Heart right ventricle (tissue), 16 donors: Measurements from ENCODE around the gene MKI67. TPM values are rescaled to one million over a fixed set of nuclear protein-coding genes. Genes with fewer than 3 reads are reported as not detected.

Experiments used
- ATAC-seq, 8 donors: fragments of 200-7000 bp; cut with Tn5 transposase; one replicate each; pipeline ENCODE4 v1.9.1; 2020; ENCODE audit warnings: mild to moderate bottlenecking in 8 of 8, moderate library complexity in 8 of 8, moderate number of reproducible peaks in 1 of 8
- DNase-seq, 2 donors: peaks; one replicate each; pipeline ENCODE4 v3.0.0-alpha.2; 2020
- H3K27ac ChIP-seq, 10 donors: fragments of 200-600 bp; sonication (generic) in 2 of 10; one replicate each; pipeline versions ENCODE4 v1.5.0 to v1.8.0; 2020 to 2022; ENCODE audit warnings: mild to moderate bottlenecking in 3 of 10
- H3K27me3 ChIP-seq, 7 donors: fragments of 200-600 bp; one replicate each; pipeline ENCODE4 v1.8.0; 2021 to 2022; ENCODE audit warnings: mild to moderate bottlenecking in 2 of 7
- H3K36me3 ChIP-seq, 9 donors: fragments of 200-600 bp; sonication (generic) in 1 of 9; one replicate each; pipeline versions ENCODE4 v1.5.0 to v1.8.0; 2020 to 2022; ENCODE audit warnings: mild to moderate bottlenecking in 2 of 9
- H3K4me1 ChIP-seq, 9 donors: fragments of 200-600 bp; sonication (generic) in 1 of 9; one replicate each; pipeline versions ENCODE4 v1.5.0 to v1.8.0; 2020 to 2022; ENCODE audit warnings: mild to moderate bottlenecking in 4 of 9
- H3K4me3 ChIP-seq, 10 donors: fragments of 200-600 bp; sonication (generic) in 2 of 10; one replicate each; pipeline versions ENCODE4 v1.5.0 to v1.8.0; 2020 to 2022; ENCODE audit warnings: mild to moderate bottlenecking in 7 of 10, moderate library complexity in 2 of 10
- H3K9me3 ChIP-seq, 11 donors: fragments of 200-600 bp in 10 of 11; sonication (generic) in 2 of 11; one replicate each; pipeline versions ENCODE4 v1.5.0 to v1.8.0; 2013 to 2022; ENCODE audit warnings: mild to moderate bottlenecking in 2 of 11, control low read depth in 1 of 11, moderate library complexity in 1 of 11
- CTCF ChIP-seq, 9 donors: fragments of 200-600 bp; sonication (generic) in 2 of 9; IDR thresholded peaks; one replicate each; pipeline versions ENCODE4 v1.5.0 to v1.8.0; 2021 to 2022; ENCODE audit warnings: antibody characterized with exemption in 9 of 9, mild to moderate bottlenecking in 5 of 9, moderate library complexity in 1 of 9
- WGBS, 2 donors: extraction: QIAGEN DNeasy Blood & Tissue Kit; methylation state at CpG; one replicate each; pipeline ENCODE4 v1.1.7; 2013; ENCODE audit warnings: inconsistent platforms in 1 of 2; 5-methylcytosine and 5-hydroxymethylcytosine counted together
- intact Hi-C, 10 donors: fragments of 100-400 bp; cut with DNase I; formaldehyde crosslinking; loops; one replicate each; pipeline versions ENCODE4 v1.11.1 to v1.14.2; 2022
- polyA plus RNA-seq, 2 donors: library from polyadenylated mRNA; stranded (reverse); fragments of 200-250 nt; gene quantifications; one replicate each; pipeline ENCODE4 v1.2.3, GENCODE V29; 2013
- total RNA-seq, 10 donors: library from RNA; stranded (reverse); fragmentation: NEBNext Ultra II Directional in 3 of 10; extraction: Animal tissue kit (Norgen Biotek cat#: 25700) in 3 of 10; gene quantifications; one replicate each; pipeline versions ENCODE4 v1.2.1 to v1.2.4, GENCODE V29; 2021 to 2023
- donor health status: Arrhythmogenic right ventricular cardiomyopathy.
- donor health status: ischemic (EF 13 %, LVEDD 7.1; RV severe dilation, severe dysfunction).
- donor health status: healthy with polysubstance abuse.
- donor health status: DM: no; HTN: yes; CAD: no.
- donor health status: DM: no; HTN: no; CAD: no.
- donor health status: ischemic (EF 25% LVEDD 6.9; RV normal size, moderate dysfunction).
- donor health status: ischemic (EF 25% LVEDD 5.7; RV mildly dilated, moderate dysfunction).
- donor health status: healthy.
- donor health status: DM: yes; HTN: yes; CAD: no.
- donor health status: Ischemic cardiomyopathy.
- donor health status: ischemic (EF 35%, LVEDD 5.7; RV mildly dilated, moderate dysfunction).
- donor health status: nonischemic (EF 11% LVEDD 7.7; RV severe dilation, severe dysfunction).
- donor health status: DM: yes; HTN: yes; CAD: no.
- donor health status: PGD.
- donor health status: ischemic (EF 29% LVEDD 5.4; RV normal size, mild dysfunction).
- donor health status: nonischemic (EF 23%, LVEDD 6.1; RV moderate dilation, normal function).

The MKI67 gene
- total and polyA plus RNA-seq, 12 donors, result 0.09 to 19.1 (median 0.42) TPM

DNA sequence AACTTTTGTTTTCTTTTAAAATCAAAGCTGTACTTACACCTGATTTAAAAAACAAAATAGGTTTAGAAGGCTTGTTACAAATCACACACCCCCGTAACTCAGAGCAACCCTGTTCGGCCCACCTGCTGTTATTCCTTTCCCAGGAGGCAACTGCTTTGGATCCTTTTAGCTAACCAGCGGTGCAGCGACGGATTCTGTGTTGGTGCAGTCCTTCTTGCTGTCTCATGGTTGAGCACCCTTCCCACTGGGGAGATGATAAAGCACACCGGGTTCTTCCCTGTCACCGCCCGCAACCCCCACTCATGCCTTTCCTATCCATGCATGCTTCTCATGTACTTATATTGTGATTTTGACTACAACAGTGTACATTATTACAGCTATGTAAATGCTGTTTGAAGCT, 24.8 kb upstream of the MKI67 start:
- H3K9me3 ChIP-seq, result peaks cover 0 to 5% (median 0%) of the 10 kb centered on the region in 11 donors
- H3K4me3 ChIP-seq, result no peak overlapping the region
- DNase-seq, result no peak
- TF ChIP-seq CTCF (IDR thresholded peaks at IDR 0.05), result no peak
- H3K27ac ChIP-seq, result no peak overlapping the region
- H3K27me3 ChIP-seq, result peaks cover 0 to 55% (median 36%) of the 10 kb centered on the region in 7 donors
- ATAC-seq, result no peak
- H3K36me3 ChIP-seq, result no peaks in the 10 kb centered on the region
- intact Hi-C loops, result loop anchor here in 3 of 10 donors (2.0 to 10.0 kb wide), 5 partner anchors 69 to 436 kb away; partner anchors contain the start of gene PTPRE (in 1 of the 3)
- H3K4me1 ChIP-seq, result peaks cover 0 to 11% (median 5%) of the 10 kb centered on the region in 9 donors
- 90 to 93% methylated on average over 8 of the region's 8 CpGs for WGBS, 2 donors

DNA sequence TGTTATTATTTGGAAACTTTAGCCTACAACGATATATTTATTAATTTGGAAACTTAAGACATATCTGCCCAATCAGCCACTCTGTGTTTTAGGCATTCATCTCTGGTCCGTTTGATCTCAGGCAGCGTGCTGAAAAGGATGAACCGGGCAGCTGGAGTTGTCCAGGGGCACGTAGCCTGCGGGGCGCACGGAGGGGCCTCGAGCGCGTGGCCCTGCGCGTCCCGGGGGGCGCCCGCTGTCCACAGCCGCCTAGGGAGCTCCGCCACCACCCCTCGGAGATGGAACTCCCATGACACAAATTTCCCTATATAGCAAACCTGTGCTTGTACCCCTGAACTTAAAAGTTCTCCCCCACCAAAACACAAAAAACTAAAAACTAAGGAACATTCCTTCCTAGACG, 24.3 kb upstream of the MKI67 start:
- no peak for TF ChIP-seq CTCF (IDR thresholded peaks at IDR 0.05)
- peaks cover 0 to 5% (median 0%) of the 10 kb centered on the region in 11 donors for H3K9me3 ChIP-seq
- H3K36me3 ChIP-seq, result no peaks in the 10 kb centered on the region
- 62 to 70% methylated on average over 20 of the region's 20 CpGs for WGBS, 2 donors
- no peak overlapping the region for H3K27ac ChIP-seq
- intact Hi-C loops, result loop anchor here in 3 of 10 donors (2.0 to 10.0 kb wide), 5 partner anchors 68 to 436 kb away; partner anchors contain the start of gene PTPRE (in 1 of the 3)
- H3K4me1 ChIP-seq, result peaks cover 0 to 11% (median 5%) of the 10 kb centered on the region in 9 donors
- ATAC-seq, result no peak
- peaks cover 0 to 55% (median 36%) of the 10 kb centered on the region in 7 donors for H3K27me3 ChIP-seq
- DNase-seq, result no peak
- H3K4me3 ChIP-seq, result peak overlapping the region in 9 of 10 donors; percentile 21 to 63 (median 45)

- WGBS, 2 donors, result 2% methylated on average over 37 to 51 of the region's 53 CpGs
- peak; percentile 54 to 87 (median 78) for TF ChIP-seq CTCF (IDR thresholded peaks at IDR 0.05)
- Histone ChIP-seq H3K27me3 (peaks cover 0 to 54% (median 36%) of the 10 kb centered on the region in 7 donors), H3K27ac (peak overlapping the region in 1 of 10 donors; percentile 31), H3K9me3 (peaks cover 0 to 9% (median 0%) of the 10 kb centered on the region in 11 donors), H3K4me1 (peaks cover 0 to 11% (median 5%) of the 10 kb centered on the region in 9 donors), H3K4me3 (peak overlapping the region; percentile 21 to 63 (median 44)), H3K36me3 (no peaks in the 10 kb centered on the region)
- ATAC-seq (peak; percentile 90 to 97 (median 96)), DNase-seq (peak; percentile 40 to 59)
- intact Hi-C loops, result loop anchor here in 3 of 10 donors (2.0 to 10.0 kb wide), 5 partner anchors 68 to 435 kb away; partner anchors contain the start of gene PTPRE (in 1 of the 3)
Measured at GRCh38 chr10:128150045-128150493, 23.8 kb upstream of the MKI67 start.

DNA sequence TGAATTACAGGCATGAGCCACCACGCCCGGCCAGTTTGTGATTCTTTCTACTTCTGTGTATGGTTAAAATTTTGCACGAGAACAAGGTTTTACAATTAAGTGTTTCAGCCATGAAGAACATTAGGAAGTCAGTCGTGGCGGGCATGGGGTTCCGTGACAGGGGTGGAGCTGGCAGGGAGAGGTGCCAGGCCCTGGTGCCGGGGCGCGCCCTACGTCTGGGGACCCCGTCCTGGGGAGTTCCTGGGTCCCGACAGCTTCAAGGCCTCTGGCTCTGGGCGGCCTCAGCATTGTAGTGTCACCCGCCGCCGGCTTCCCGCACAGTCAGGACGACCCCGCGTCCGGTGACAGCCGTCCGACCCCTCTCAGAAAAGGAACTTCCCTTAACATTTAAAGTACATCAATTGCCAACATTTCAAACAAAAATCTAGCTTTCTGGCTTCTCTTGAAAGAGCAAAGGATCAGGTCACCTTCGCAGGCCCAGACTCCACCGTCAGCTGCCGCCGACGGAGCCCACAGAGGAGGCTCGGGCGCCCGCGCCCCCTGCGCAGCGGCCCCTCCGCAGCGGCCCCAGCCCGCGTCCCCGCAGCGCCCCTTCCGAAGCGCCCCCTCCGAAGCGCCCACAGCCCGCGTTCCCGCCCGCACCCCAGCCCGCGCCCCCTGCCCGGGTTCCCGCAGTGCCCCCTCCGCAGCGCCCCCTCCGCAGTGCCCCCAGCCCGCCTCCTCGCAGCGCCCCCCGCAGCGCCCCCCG, 23.2 kb upstream of the MKI67 start:
- WGBS, 2 donors, result 31 to 33% methylated on average over 54 to 60 of the region's 61 CpGs
- no peak for TF ChIP-seq CTCF (IDR thresholded peaks at IDR 0.05)
- H3K4me1 ChIP-seq, result peaks cover 0 to 11% (median 5%) of the 10 kb centered on the region in 9 donors
- ATAC-seq (no peak), DNase-seq (no peak)
- H3K4me3 ChIP-seq, result no peak overlapping the region
- no peak overlapping the region for H3K27ac ChIP-seq
- intact Hi-C loops, result loop anchor here in 6 of 10 donors (2.0 to 10.0 kb wide), 5 partner anchors 67 to 435 kb away; partner anchors contain the start of gene PTPRE (in 1 of the 6)
- H3K36me3 ChIP-seq, result no peaks in the 10 kb centered on the region
- H3K9me3 ChIP-seq, result peaks cover 0 to 9% (median 0%) of the 10 kb centered on the region in 11 donors
- peaks cover 0 to 48% (median 36%) of the 10 kb centered on the region in 7 donors for H3K27me3 ChIP-seq
